Measurements from ENCODE around the gene SOX18.

GRCh38 chr20:64076061-64076997, 26.9 kb upstream of the SOX18 start:
- TF ChIP-seq CTCF (conservative IDR thresholded peaks at IDR 0.05; ENCODE audit: low read depth in 2 of 2), result no peak
- no peak for TF ChIP-seq EZH2 (IDR thresholded peaks at IDR 0.05; ENCODE audit: low read depth, unreplicated experiment)
- TF ChIP-seq POLR2AphosphoS5 (IDR thresholded peaks at IDR 0.05; ENCODE audit: low read depth), result no peak
- no peak for TF ChIP-seq REST (IDR thresholded peaks at IDR 0.05; ENCODE audit: unreplicated experiment)
- TF ChIP-seq CREB1 (CRISPR knock-in tag; IDR thresholded peaks at IDR 0.05; ENCODE audit: low read depth), result no peak
- TF ChIP-seq ETS1 (IDR thresholded peaks at IDR 0.05), result no peak
- no peak for TF ChIP-seq EZH2phosphoT487 (IDR thresholded peaks at IDR 0.05; ENCODE audit: unreplicated experiment)
- TF ChIP-seq ZNF331 (CRISPR knock-in tag; IDR thresholded peaks at IDR 0.05; ENCODE audit: low read depth), result no peak
- no peak for TF ChIP-seq ZNF462 (CRISPR knock-in tag; IDR thresholded peaks at IDR 0.05)
- no peak for TF ChIP-seq NANOG (IDR thresholded peaks at IDR 0.05; ENCODE audit: borderline replicate concordance)

All from GM23338 (cell line).